ENCODE data around the gene FRRS1L. TPM values are rescaled to one million over a fixed set of nuclear protein-coding genes. Genes with fewer than 3 reads are reported as not detected.

FRRS1L gene
- total RNA-seq, 1 donor from 2014 or later: 0.03 TPM

DNA sequence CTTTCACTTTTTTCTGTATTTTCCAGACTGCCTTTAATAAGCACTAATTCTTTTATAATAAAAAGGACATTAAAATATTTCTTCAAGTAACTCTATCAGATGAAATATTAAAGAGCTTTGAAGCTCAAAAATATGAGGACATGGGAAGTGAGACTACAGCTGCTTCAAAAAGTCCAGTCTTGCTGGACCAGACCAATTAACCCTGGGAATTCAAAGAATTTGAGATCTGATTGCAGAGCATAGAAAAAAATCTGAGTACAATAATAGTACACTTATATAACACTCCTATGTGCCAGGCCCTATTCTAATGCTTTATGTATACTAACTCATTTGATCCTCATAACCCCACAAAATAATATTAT is 57.1 kb downstream of the FRRS1L start:
- Mint-ChIP-seq H3K9me3 (ENCODE audit: unreplicated experiment) (no peaks in the 10 kb centered on the region), H3K36me3 (ENCODE audit: low read depth, unreplicated experiment) (no peaks in the 10 kb centered on the region), H3K27ac (ENCODE audit: unreplicated experiment) (no peak overlapping the region), H3K4me1 (ENCODE audit: unreplicated experiment) (peaks cover 13% of the 10 kb centered on the region), H3K4me3 (ENCODE audit: unreplicated experiment) (no peak overlapping the region), H3K27me3 (ENCODE audit: unreplicated experiment) (no peaks in the 10 kb centered on the region)
- no peak for DNase-seq (ENCODE audit: low spot score)
- TF ChIP-seq, protein P1, sequence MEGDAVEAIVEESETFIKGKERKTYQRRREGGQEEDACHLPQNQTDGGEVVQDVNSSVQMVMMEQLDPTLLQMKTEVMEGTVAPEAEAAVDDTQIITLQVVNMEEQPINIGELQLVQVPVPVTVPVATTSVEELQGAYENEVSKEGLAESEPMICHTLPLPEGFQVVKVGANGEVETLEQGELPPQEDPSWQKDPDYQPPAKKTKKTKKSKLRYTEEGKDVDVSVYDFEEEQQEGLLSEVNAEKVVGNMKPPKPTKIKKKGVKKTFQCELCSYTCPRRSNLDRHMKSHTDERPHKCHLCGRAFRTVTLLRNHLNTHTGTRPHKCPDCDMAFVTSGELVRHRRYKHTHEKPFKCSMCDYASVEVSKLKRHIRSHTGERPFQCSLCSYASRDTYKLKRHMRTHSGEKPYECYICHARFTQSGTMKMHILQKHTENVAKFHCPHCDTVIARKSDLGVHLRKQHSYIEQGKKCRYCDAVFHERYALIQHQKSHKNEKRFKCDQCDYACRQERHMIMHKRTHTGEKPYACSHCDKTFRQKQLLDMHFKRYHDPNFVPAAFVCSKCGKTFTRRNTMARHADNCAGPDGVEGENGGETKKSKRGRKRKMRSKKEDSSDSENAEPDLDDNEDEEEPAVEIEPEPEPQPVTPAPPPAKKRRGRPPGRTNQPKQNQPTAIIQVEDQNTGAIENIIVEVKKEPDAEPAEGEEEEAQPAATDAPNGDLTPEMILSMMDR (IDR thresholded peaks at IDR 0.05; ENCODE audit: unreplicated experiment): no peak

DNA sequence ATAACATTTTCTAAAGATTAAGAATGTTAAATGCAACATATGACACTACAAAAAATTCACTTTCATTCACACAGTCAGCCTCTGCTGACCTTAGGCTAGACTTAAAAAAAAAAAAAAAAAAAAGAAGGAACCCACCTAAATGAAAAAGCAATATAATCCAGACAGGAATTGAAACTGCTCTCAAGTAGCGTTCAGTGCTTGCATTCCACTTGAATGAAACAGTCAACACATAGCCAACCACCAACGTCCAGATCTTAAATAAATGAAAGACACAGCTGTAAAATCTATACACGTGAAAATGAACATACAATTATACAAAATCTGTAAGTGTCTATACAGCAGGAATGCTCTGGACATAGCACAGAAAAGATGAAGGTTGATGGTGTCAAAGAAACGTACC is 58.7 kb downstream of the FRRS1L start:
- H3K27ac Mint-ChIP-seq (ENCODE audit: unreplicated experiment): no peak overlapping the region
- DNase-seq (ENCODE audit: low spot score): no peak
- H3K9me3 Mint-ChIP-seq (ENCODE audit: unreplicated experiment): no peaks in the 10 kb centered on the region
- H3K4me1 Mint-ChIP-seq (ENCODE audit: unreplicated experiment): peaks cover 13% of the 10 kb centered on the region
- H3K4me3 Mint-ChIP-seq (ENCODE audit: unreplicated experiment): no peak overlapping the region
- peaks cover 2% of the 10 kb centered on the region for H3K27me3 Mint-ChIP-seq (ENCODE audit: unreplicated experiment)
- TF ChIP-seq, protein P1 (IDR thresholded peaks at IDR 0.05; ENCODE audit: unreplicated experiment): no peak
- peaks cover 3% of the 10 kb centered on the region for H3K36me3 Mint-ChIP-seq (ENCODE audit: low read depth, unreplicated experiment)

DNA sequence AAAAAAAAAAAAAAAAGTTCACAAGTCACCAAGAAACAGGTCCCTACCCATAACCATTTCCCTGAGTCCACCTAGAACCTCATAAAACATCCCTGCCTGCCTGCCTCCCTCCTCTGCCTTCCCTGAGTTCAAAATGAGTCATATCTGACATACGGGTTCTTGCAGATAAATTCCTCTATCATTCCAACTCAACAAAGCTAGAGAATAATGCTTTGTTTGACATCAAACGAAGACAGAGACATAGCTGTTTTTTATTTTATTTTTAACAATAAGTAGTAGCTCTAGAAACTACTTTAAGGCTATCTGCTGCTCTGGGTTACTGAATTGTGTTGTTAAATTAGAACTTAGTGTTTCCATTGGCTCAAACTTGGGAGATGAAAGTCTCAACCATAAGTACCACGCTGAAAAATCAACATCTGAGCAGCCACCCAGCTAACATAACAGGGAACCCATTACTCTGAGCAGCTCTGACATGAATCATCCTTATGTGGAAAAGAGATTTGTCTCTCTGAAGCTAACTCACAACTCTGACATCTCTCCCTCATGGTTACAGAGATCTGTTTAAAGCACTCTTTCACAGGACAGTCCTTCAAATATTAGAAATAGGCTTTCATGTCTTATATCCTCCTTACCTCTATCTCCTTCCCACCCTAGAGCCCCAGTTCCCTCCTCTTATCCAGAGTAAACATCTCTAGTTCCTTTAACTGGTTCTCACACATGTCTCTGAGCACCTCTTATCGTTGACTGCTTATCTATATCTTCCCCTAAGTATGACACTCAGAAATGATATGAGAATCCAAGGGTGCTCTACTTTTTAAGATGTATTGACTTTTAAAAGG is 59.4 kb downstream of the FRRS1L start:
- Mint-ChIP-seq H3K4me3 (ENCODE audit: unreplicated experiment) (no peak overlapping the region), H3K27ac (ENCODE audit: unreplicated experiment) (peak overlapping the region; percentile 26), H3K4me1 (ENCODE audit: unreplicated experiment) (peaks cover 16% of the 10 kb centered on the region), H3K27me3 (ENCODE audit: unreplicated experiment) (peaks cover 2% of the 10 kb centered on the region), H3K9me3 (ENCODE audit: unreplicated experiment) (no peaks in the 10 kb centered on the region), H3K36me3 (ENCODE audit: low read depth, unreplicated experiment) (peaks cover 10% of the 10 kb centered on the region)
- TF ChIP-seq, protein P1 (IDR thresholded peaks at IDR 0.05; ENCODE audit: unreplicated experiment): no peak
- no peak for DNase-seq (ENCODE audit: low spot score)

DNA sequence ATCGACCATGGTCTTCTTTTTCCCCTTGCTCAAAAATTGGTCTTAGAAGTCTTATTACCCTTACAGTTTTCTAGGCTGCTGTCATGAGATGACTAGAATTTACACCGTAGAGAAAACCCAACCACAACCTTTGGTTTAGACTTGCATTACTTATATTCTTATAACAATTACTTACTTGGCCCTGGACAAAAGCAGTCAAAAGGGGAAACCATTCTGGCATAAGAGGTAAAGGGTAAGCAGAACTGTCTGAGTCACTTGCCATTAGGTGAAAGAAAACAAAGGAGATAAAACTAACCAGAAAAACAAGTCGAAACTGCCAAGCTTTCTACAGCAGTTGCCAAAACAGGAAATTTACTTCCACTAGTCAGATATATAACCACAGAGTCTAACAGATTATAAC is 65.2 kb downstream of the FRRS1L start:
- Mint-ChIP-seq H3K27ac (ENCODE audit: unreplicated experiment) (peak overlapping the region; percentile 76), H3K9me3 (ENCODE audit: unreplicated experiment) (no peaks in the 10 kb centered on the region), H3K4me3 (ENCODE audit: unreplicated experiment) (no peak overlapping the region), H3K27me3 (ENCODE audit: unreplicated experiment) (peaks cover 2% of the 10 kb centered on the region), H3K4me1 (ENCODE audit: unreplicated experiment) (peaks cover 26% of the 10 kb centered on the region), H3K36me3 (ENCODE audit: low read depth, unreplicated experiment) (peaks cover 10% of the 10 kb centered on the region)
- TF ChIP-seq, protein P1 (IDR thresholded peaks at IDR 0.05; ENCODE audit: unreplicated experiment): no peak
- DNase-seq (ENCODE audit: low spot score): no peak

DNA sequence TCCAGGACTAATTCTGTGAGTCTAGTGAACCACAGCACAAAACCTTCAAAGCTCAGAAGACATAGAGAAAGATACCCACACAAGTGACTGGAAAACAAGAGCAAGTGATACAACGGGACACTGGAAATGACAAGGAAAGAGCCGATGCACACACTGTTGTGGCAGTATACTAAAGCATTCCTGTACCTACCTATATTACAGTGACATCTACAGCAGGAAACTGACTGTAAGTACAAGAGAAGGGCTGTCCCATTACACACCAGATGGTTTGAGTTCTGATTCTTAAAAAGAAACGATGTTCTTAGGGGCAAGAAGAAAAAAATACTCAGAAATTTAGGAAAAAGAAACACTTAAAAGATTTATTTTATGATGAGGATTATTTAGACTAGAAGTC is 65.8 kb downstream of the FRRS1L start:
- no peak for DNase-seq (ENCODE audit: low spot score)
- H3K27me3 Mint-ChIP-seq (ENCODE audit: unreplicated experiment): peaks cover 2% of the 10 kb centered on the region
- no peak overlapping the region for H3K27ac Mint-ChIP-seq (ENCODE audit: unreplicated experiment)
- H3K4me1 Mint-ChIP-seq (ENCODE audit: unreplicated experiment): peaks cover 26% of the 10 kb centered on the region
- H3K9me3 Mint-ChIP-seq (ENCODE audit: unreplicated experiment): no peaks in the 10 kb centered on the region
- TF ChIP-seq, protein P1 (IDR thresholded peaks at IDR 0.05; ENCODE audit: unreplicated experiment): no peak
- H3K4me3 Mint-ChIP-seq (ENCODE audit: unreplicated experiment): no peak overlapping the region
- peaks cover 10% of the 10 kb centered on the region for H3K36me3 Mint-ChIP-seq (ENCODE audit: low read depth, unreplicated experiment)
